Prostate gland (tissue), 2 donors: ENCODE data around the gene TSPAN31. TPM values are rescaled to one million over a fixed set of nuclear protein-coding genes. Genes with fewer than 3 reads are reported as not detected.

Experiments
- DNase-seq: peaks from one replicate; pipeline ENCODE4 v3.0.0-alpha.2; 2019; ENCODE audit warnings: low spot score
- H3K27ac ChIP-seq, 2 donors: fragments of 200-600 bp; sonication (generic); 2 replicates each; pipeline ENCODE4 v1.5.1; 2017 to 2019
- H3K27me3 ChIP-seq: fragments of 200-600 bp; sonication (generic); replicated peaks from 2 replicates; pipeline ENCODE4 v1.5.1; 2019; ENCODE audit not compliant: insufficient read depth
- H3K36me3 ChIP-seq, 2 donors: fragments of 200-600 bp; sonication (generic); 1 replicate in 1 of 2; 2 replicates in 1 of 2; pipeline versions ENCODE4 v1.5.1 to v1.8.1; 2017 to 2019
- H3K4me1 ChIP-seq: fragments of 200-600 bp; sonication (generic); replicated peaks from 2 replicates; pipeline ENCODE4 v1.5.1; 2019
- H3K4me3 ChIP-seq, 2 donors: fragments of 200-600 bp; sonication (generic); 2 replicates each; pipeline ENCODE4 v1.5.1; 2017 to 2019
- H3K9me3 ChIP-seq: fragments of 200-600 bp; sonication (generic); 2 replicates; pipeline ENCODE4 v1.5.1; 2017
- POLR2A ChIP-seq: fragments of 450-650 bp; IDR thresholded peaks from one replicate; pipeline ENCODE4 v1.6.1; 2016; ENCODE audit warnings: antibody characterized with exemption, mild to moderate bottlenecking
- POLR2AphosphoS5 ChIP-seq: sonication (generic); formaldehyde crosslinking; IDR thresholded peaks from one replicate; pipeline ENCODE4 v1.6.1; 2017; ENCODE audit warnings: antibody characterized with exemption
- WGBS: methylation state at CpG from one replicate; pipeline ENCODE4 v1.1.5; 2018; 5-methylcytosine and 5-hydroxymethylcytosine counted together
- intact Hi-C: fragments of 100-400 bp; cut with DNase I; formaldehyde crosslinking; loops from one replicate; pipeline ENCODE4 v1.14.2; 2022
- total RNA-seq, 2 donors: library from RNA; depleted of rRNA; stranded (reverse); fragments of >200 nt; gene quantifications; one replicate each; pipeline ENCODE4 v1.1.0, GENCODE V29; 2016
- TF ChIP-seq, protein P1 (sequence below), 4 experiments: fragments of 200-600 bp in 2 of 4; fragments of 450-650 bp in 2 of 4; sonication (generic) in 2 of 4; IDR thresholded peaks; 1 replicate in 3 of 4; 2 replicates in 1 of 4; pipeline ENCODE4 v1.5.1; 2016 to 2019; ENCODE audit warnings: antibody characterized with exemption in 4 of 4, mild to moderate bottlenecking in 2 of 4, moderate library complexity in 2 of 4

Gene TSPAN31
- total RNA-seq, 2 donors from 2014 or later = 40.4 to 127 TPM

DNA sequence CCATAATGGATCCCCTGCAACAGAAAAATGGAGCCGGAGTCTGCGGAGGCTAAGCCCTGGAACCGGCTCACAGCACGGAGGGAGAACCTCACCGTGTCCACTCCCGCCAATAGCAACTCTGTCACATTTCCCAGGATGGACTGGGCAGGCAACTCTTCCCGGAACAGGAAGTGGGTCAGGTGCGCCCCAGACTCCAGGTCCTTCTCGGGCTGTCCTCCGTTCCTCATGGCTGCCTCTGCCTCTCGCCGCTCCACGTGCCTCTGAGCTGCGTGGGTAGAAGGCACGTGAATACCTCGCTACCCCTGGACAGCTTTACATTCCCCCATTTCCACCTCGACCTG lies 19.8 kb downstream of the TSPAN31 start:
- 16% methylated on average over 17 of the region's 17 CpGs for WGBS
- intact Hi-C loops = no loop called here
- Histone ChIP-seq H3K4me3 (peak overlapping the region; percentile 7 to 15), H3K36me3 (no peaks in the 10 kb centered on the region), H3K4me1 (peaks cover 19% of the 10 kb centered on the region), H3K27ac (no peak overlapping the region), H3K9me3 (no peaks in the 10 kb centered on the region), H3K27me3 (no peaks in the 10 kb centered on the region)
- no peak for TF ChIP-seq POLR2A
- TF ChIP-seq, protein P1, sequence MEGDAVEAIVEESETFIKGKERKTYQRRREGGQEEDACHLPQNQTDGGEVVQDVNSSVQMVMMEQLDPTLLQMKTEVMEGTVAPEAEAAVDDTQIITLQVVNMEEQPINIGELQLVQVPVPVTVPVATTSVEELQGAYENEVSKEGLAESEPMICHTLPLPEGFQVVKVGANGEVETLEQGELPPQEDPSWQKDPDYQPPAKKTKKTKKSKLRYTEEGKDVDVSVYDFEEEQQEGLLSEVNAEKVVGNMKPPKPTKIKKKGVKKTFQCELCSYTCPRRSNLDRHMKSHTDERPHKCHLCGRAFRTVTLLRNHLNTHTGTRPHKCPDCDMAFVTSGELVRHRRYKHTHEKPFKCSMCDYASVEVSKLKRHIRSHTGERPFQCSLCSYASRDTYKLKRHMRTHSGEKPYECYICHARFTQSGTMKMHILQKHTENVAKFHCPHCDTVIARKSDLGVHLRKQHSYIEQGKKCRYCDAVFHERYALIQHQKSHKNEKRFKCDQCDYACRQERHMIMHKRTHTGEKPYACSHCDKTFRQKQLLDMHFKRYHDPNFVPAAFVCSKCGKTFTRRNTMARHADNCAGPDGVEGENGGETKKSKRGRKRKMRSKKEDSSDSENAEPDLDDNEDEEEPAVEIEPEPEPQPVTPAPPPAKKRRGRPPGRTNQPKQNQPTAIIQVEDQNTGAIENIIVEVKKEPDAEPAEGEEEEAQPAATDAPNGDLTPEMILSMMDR (IDR thresholded peaks at IDR 0.05) = no peak
- no peak for TF ChIP-seq POLR2AphosphoS5
- no peak for DNase-seq

DNA sequence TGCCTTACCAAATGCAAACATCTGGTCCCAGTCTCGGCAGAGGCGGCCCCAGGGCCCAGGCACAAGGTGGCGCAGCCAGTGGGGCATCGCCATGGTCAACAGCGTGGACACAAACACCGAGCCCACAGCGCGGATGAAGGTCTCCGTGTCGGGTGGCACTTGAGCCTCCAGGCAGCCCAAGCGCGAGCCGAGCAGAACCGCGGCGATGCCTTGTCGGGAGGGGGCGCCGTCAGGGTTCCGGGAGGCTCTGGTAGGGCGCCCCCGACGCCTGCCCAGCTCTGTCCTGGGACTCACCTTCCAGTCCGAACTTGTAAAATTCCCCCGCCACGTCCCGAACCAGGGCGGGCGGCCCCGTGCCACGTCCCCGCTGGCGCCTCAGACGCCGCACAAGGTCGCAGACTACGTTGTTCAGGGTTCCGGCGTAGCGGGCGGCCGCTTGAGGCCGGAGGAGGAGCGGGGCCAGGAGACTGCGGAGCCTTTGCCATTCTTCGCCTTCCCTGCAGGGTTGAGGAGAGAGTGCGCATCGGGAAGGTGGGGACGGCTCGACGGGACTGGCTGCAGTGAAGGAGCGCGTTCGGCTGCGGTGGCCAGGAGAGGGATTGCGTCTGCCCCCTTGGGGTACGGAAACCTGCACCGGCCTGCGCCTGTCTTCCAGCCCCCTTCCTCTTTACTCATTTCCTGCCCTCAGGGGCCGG lies 20.3 kb downstream of the TSPAN31 start:
- Histone ChIP-seq H3K27me3 (no peaks in the 10 kb centered on the region), H3K36me3 (no peaks in the 10 kb centered on the region), H3K4me3 (peak overlapping the region; percentile 7 to 15), H3K27ac (no peak overlapping the region), H3K9me3 (no peaks in the 10 kb centered on the region), H3K4me1 (peaks cover 19% of the 10 kb centered on the region)
- no peak for TF ChIP-seq POLR2A
- TF ChIP-seq, protein P1 (IDR thresholded peaks at IDR 0.05) = peak in 1 of 4 experiments; percentile 25
- intact Hi-C loops = no loop called here
- under 1% methylated on average over 20 of the region's 60 CpGs for WGBS
- DNase-seq = no peak

DNA sequence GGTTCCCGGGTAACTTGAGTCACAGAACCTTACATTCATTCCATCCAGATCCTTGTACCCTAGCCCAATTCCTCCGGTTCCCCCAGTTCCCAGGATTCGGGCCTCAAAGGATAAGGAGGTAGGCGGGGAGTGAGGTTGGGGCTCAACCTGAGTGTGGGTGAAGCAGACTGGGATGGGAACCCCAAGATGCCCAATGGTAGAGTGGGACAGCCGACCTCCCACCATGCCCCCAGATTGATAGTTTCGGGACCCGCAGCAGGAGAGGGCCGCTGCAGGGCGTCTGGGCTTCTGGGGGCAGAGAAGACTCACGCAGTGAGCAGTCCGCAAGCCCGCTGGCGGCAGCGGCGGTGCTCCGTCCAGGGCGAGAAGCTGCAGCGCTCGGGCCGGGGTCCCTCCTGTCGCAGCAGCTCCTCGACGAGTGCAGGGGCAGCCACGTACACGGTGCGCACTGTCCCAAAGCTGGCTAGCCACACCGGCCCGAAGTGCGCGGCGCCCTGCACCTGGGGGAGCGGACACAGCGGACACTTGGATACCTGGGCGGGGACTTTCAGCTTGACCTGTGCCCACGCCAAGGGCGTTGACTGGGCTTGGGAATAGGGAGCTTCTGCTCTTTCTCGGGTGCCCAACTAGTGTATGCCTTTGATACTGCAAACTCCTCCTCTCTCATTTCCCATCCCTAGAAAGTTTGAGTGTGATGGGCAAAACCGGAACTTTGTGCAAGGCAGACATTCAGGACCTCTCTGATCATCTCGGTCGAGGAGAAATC lies 21.0 kb downstream of the TSPAN31 start:
- H3K27ac ChIP-seq = no peak overlapping the region
- 6% methylated on average over 40 of the region's 40 CpGs for WGBS
- H3K4me3 ChIP-seq = peak overlapping the region in 1 of 2 donors; percentile 16

DNA sequence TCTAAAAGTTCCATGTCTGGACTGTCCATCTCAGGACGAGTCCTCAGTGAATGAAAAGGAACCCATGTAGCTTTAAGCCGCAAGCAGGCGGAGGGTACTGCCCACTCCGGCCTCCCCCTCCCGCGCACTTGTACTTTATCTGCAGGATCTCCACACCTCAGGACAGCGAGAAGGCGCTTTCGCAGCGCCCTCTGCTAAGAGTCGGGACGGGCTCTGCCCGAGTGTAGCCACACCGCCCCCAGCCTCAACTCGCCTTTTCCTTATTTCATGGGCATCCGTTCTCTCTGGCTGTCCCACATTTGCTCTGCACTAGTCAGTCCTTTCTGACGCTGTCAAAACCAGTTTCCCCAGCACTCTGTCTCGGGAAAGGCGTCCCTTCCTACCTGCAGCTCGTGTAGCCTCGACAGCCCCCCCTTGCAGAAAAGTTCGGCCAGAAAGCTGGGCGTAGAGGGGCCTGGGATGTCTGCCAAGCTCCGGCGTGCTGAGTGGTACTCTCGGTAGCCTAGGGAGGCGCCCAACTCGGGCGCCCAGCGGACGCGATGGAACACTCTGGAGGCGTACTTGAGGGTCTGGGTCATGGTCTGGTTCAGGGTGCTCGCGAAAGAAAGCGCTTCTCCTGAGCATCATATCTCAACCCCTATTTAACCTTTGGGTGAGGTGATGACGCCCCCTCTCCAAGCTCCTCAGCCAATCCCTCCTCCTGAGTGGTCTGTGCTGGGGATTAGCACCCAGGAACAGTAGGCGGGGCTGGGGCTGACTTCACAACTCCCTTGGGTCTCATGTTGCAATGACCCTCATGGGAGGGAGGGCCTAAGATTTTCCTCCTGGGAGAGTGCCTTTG lies 21.8 kb downstream of the TSPAN31 start, which contains the start of gene CYP27B1:
CYP27B1 (minus strand) TSS at position 615 of the 841 bp plus-strand sequence; CDS start at position 578, 37 bp downstream.
- H3K4me1 ChIP-seq = peaks cover 24% of the 10 kb centered on the region
- 6% methylated on average over 36 of the region's 38 CpGs for WGBS
- H3K4me3 ChIP-seq = peak within 1 kb of the TSS in 1 of 2 donors; percentile 16
- TF ChIP-seq POLR2A = no peak
- TF ChIP-seq POLR2AphosphoS5 = no peak
- TF ChIP-seq, protein P1 (IDR thresholded peaks at IDR 0.05) = no peak
- no peak for DNase-seq
- H3K9me3 ChIP-seq = no peaks in the 10 kb centered on the region
- H3K27me3 ChIP-seq = no peaks in the 10 kb centered on the region
- no peak within 1 kb of the TSS for H3K27ac ChIP-seq
- intact Hi-C loops = no loop called here
- H3K36me3 ChIP-seq = no peaks in the 10 kb centered on the region

More for the DNA sequence above, 21.0 kb downstream of the TSPAN31 start:
- TF ChIP-seq POLR2AphosphoS5 = no peak
- TF ChIP-seq, protein P1 (IDR thresholded peaks at IDR 0.05) = no peak
- TF ChIP-seq POLR2A = no peak
- Histone ChIP-seq H3K36me3 (no peaks in the 10 kb centered on the region), H3K9me3 (no peaks in the 10 kb centered on the region), H3K27me3 (no peaks in the 10 kb centered on the region), H3K4me1 (peaks cover 19% of the 10 kb centered on the region)
- no peak for DNase-seq
- intact Hi-C loops = no loop called here
